Left lung (tissue), 10 donors: ENCODE results near the gene RENBP. TPM values are rescaled to one million over a fixed set of nuclear protein-coding genes. Genes with fewer than 3 reads are reported as not detected.
A peak's percentile ranks its signal among the peaks of the same experiment; 100 is the strongest.

ENCODE experiments used
- ATAC-seq: fragments of 200-7000 bp; cut with Tn5 transposase; one replicate; pipeline ENCODE4 v1.9.1; 2020; ENCODE audit warnings: moderate library complexity
- DNase-seq, 4 donors: peaks; one replicate each; pipeline ENCODE4 v3.0.0-alpha.2; 2013 to 2020
- H3K27ac ChIP-seq, 2 donors: fragments of 200-600 bp; sonication (generic) in 1 of 2; one replicate each; pipeline versions ENCODE4 v1.5.0 to v1.8.0; 2020 to 2021
- H3K27me3 ChIP-seq, 2 donors: fragments of 200-600 bp; sonication (generic) in 1 of 2; one replicate each; pipeline versions ENCODE4 v1.5.0 to v1.8.0; 2020 to 2021
- H3K36me3 ChIP-seq, 2 donors: fragments of 200-600 bp; sonication (generic) in 1 of 2; one replicate each; pipeline versions ENCODE4 v1.5.0 to v1.8.0; 2020 to 2021
- H3K4me1 ChIP-seq, 2 donors: fragments of 200-600 bp; one replicate each; pipeline ENCODE4 v1.8.0; 2021
- H3K4me3 ChIP-seq, 2 donors: fragments of 200-600 bp; sonication (generic) in 1 of 2; one replicate each; pipeline versions ENCODE4 v1.5.0 to v1.8.0; 2020 to 2021; ENCODE audit warnings: mild to moderate bottlenecking in 1 of 2
- H3K9me3 ChIP-seq, 2 donors: fragments of 200-600 bp; sonication (generic) in 1 of 2; one replicate each; pipeline versions ENCODE4 v1.5.0 to v1.8.0; 2020 to 2021
- CTCF ChIP-seq, 2 donors: fragments of 200-600 bp; sonication (generic) in 1 of 2; IDR thresholded peaks; one replicate each; pipeline versions ENCODE4 v1.5.0 to v1.8.0; 2021; ENCODE audit warnings: antibody characterized with exemption in 2 of 2
- intact Hi-C, 2 donors: fragments of 100-400 bp; cut with DNase I; formaldehyde crosslinking; loops; one replicate each; pipeline versions ENCODE4 v1.11.2 to v1.14.2; 2022
- polyA plus RNA-seq, 6 donors: library from polyadenylated mRNA; unstranded; fragments of 120-200 nt; gene quantifications; one replicate each; pipeline ENCODE4 v1.2.1, GENCODE V29; 2013; ENCODE audit not compliant: insufficient read length in 6 of 6
- total RNA-seq, 2 donors: library from RNA; stranded (reverse); fragmentation: NEBNext Ultra II Directional; extraction: Animal tissue kit (Norgen Biotek cat#: 25700); gene quantifications; one replicate each; pipeline ENCODE4 v1.2.1, GENCODE V29; 2021
- donor health status: DM: no; HTN: yes; CAD: no.
- donor health status: DM: no; HTN: no; CAD: no.

The RENBP gene
- total and polyA plus RNA-seq, 8 donors = 5.2 to 62.1 (median 6.7) TPM

- Histone ChIP-seq H3K4me1 (peaks cover 9 to 31% of the 10 kb centered on the region in 2 donors), H3K36me3 (no peaks in the 10 kb centered on the region), H3K27me3 (no peaks in the 10 kb centered on the region), H3K27ac (peak overlapping the region; percentile 98 to 99), H3K4me3 (peak overlapping the region; percentile 31 to 72), H3K9me3 (no peaks in the 10 kb centered on the region)
- no peak for ATAC-seq
- peak in 2 of 4 donors; percentile 28 to 34 for DNase-seq
- intact Hi-C loops = no loop called here
- TF ChIP-seq CTCF (IDR thresholded peaks at IDR 0.05) = no peak
Measured at GRCh38 chrX:153973127-153974002, 28.9 kb upstream of the RENBP start.

GRCh38 chrX:153972368-153973126 is 28.1 kb upstream of the RENBP start, which contains the start of gene TMEM187:
Gene TMEM187, plus strand, starts transcription at chrX:153972754. Its CDS starts 9,309 bp downstream, at chrX:153982063.
- Histone ChIP-seq H3K36me3 (no peaks in the 10 kb centered on the region), H3K27ac (peak within 1 kb of the TSS; percentile 98 to 99), H3K4me3 (peak within 1 kb of the TSS; percentile 72 to 88), H3K27me3 (no peaks in the 10 kb centered on the region), H3K9me3 (no peaks in the 10 kb centered on the region), H3K4me1 (peaks cover 11 to 39% of the 10 kb centered on the region in 2 donors)
- TF ChIP-seq CTCF (IDR thresholded peaks at IDR 0.05) = no peak
- ATAC-seq = peak; percentile 64
- intact Hi-C loops = no loop called here
- peak; percentile 87 to 92 (median 90) for DNase-seq

- Histone ChIP-seq H3K27me3 (no peaks in the 10 kb centered on the region), H3K36me3 (no peaks in the 10 kb centered on the region), H3K4me1 (peaks cover 12 to 48% of the 10 kb centered on the region in 2 donors), H3K4me3 (peak within 1 kb of the TSS; percentile 72 to 88), H3K27ac (peak within 1 kb of the TSS; percentile 98 to 99), H3K9me3 (no peaks in the 10 kb centered on the region)
- intact Hi-C loops = no loop called here
- ATAC-seq (peak; percentile 73), DNase-seq (peak; percentile 93 to 96 (median 94))
- no peak for TF ChIP-seq CTCF (IDR thresholded peaks at IDR 0.05)
Measured at GRCh38 chrX:153971450-153972367, 27.3 kb upstream of the RENBP start, which contains the start of gene HCFC1. Gene HCFC1, minus strand, starts transcription at chrX:153971818. Its CDS starts 978 bp downstream, at chrX:153970840.

GRCh38 chrX:153971124-153971449 is 26.6 kb upstream of the RENBP start:
- peak overlapping the region; percentile 98 to 99 for H3K27ac ChIP-seq
- H3K4me3 ChIP-seq = peak overlapping the region; percentile 72 to 88
- ATAC-seq (peak; percentile 81), DNase-seq (peak; percentile 87 to 95 (median 91))
- TF ChIP-seq CTCF (IDR thresholded peaks at IDR 0.05) = no peak
- intact Hi-C loops = no loop called here
- H3K9me3 ChIP-seq = no peaks in the 10 kb centered on the region
- no peaks in the 10 kb centered on the region for H3K36me3 ChIP-seq
- peaks cover 12 to 54% of the 10 kb centered on the region in 2 donors for H3K4me1 ChIP-seq
- H3K27me3 ChIP-seq = no peaks in the 10 kb centered on the region
